Loucy (cell line): ENCODE results near the gene C9orf78.

Experiments
- EZH2phosphoT487 ChIP-seq: fragments of 200-600 bp; IDR thresholded peaks from 2 replicates; pipeline ENCODE4 v1.6.1; 2018; ENCODE audit warnings: antibody characterized with exemption, mild to moderate bottlenecking, moderate library complexity, borderline replicate concordance
- TF ChIP-seq, protein P1 (sequence below): fragments of 200-600 bp; sonication (generic); conservative IDR thresholded peaks from 2 replicates; pipeline ENCODE4 v1.5.1; 2014; ENCODE audit warnings: mild to moderate bottlenecking, antibody characterized with exemption, low read length

DNA sequence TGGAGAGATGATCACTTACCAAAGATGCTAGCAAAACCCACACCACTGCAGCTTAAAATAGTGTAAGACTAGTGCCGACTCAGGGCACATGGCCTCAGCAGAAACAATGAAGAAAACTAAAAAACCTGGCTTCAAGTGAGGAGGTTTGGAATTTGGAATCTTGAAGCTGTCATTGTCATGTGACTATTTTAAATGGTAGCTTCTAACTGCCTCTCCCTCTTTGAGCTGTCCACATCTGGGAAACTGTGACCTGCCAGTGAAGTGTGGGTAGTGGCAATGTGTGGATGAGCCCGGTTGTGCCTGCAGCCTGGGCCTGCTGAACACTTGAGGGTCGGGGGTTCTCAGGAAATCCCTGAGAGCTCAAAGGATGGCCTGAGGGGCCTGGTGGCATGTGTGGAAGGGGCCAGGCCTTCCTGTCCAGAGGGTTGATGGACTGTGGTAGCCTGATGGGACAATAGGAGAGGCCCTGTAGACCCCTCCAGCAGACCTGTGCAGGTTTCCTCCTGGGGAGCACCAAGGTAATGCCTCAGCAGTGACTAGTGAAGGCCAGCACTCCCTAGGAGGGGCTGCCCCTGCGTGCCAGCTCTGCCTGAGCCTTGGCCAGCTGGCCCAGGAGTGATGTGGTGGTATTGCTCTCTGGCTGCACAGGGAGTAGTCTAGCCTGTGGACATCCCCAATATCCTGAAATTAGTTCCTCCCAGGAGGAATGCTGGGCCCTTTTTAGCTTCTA is 13.8 kb upstream of the C9orf78 start:
- TF ChIP-seq, protein P1, sequence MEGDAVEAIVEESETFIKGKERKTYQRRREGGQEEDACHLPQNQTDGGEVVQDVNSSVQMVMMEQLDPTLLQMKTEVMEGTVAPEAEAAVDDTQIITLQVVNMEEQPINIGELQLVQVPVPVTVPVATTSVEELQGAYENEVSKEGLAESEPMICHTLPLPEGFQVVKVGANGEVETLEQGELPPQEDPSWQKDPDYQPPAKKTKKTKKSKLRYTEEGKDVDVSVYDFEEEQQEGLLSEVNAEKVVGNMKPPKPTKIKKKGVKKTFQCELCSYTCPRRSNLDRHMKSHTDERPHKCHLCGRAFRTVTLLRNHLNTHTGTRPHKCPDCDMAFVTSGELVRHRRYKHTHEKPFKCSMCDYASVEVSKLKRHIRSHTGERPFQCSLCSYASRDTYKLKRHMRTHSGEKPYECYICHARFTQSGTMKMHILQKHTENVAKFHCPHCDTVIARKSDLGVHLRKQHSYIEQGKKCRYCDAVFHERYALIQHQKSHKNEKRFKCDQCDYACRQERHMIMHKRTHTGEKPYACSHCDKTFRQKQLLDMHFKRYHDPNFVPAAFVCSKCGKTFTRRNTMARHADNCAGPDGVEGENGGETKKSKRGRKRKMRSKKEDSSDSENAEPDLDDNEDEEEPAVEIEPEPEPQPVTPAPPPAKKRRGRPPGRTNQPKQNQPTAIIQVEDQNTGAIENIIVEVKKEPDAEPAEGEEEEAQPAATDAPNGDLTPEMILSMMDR, result no peak
- no peak for TF ChIP-seq EZH2phosphoT487
